NAMALWA (cell line): ENCODE measurements around the gene ADAM15.

Experiments used
- DNase-seq: peaks from one replicate; pipeline ENCODE4 v3.0.0-alpha.2; 2015; ENCODE audit warnings: low spot score

Gene ADAM15

GRCh38 chr1:155086128-155086741 is 35.1 kb downstream of the ADAM15 start:
- peak; percentile 90 for DNase-seq

GRCh38 chr1:155086856-155087535 is 35.9 kb downstream of the ADAM15 start:
- peak; percentile 32 for DNase-seq

GRCh38 chr1:155091071-155092051 is 40.2 kb downstream of the ADAM15 start:
- DNase-seq, result peak; percentile 92

- no peak for DNase-seq
Observed at GRCh38 chr1:155092131-155092530, 41.0 kb downstream of the ADAM15 start.

DNA sequence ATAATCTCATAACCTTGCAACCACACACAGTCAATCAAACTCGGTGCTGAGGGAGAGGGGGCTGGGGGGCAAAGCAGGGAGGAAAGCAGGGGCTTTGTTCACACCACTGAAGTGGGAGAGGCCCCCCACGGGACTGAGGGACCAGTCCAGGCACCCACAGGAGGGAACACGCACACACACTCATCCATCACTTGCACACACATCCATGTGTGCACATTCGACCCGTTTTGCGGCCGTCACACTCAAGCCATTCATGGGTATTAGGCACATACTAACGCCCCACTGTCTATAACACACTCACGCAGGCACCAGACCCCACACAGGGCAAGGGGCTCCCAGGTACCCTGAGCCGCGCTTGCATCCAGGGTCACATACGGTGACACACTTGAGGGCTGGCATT is 41.5 kb downstream of the ADAM15 start:
- no peak for DNase-seq

GRCh38 chr1:155093911-155094621 is 43.0 kb downstream of the ADAM15 start:
- DNase-seq, result peak; percentile 74

DNA sequence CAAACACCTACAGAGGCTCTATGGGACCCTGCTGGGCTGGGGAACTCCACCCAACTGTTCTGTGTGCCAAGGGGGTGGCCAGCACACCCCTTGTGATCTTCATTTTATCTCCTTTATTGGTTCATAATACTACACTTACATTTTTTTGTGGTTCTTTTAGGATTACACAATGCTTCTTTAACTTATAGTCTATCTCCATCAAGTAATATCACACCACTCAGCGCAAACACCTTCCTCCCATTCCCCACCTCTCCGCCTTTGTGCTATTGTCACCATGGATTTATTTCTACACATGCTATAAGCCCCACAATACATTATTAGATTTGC is 43.5 kb downstream of the ADAM15 start:
- DNase-seq, result no peak

- no peak for DNase-seq
Observed at GRCh38 chr1:155099331-155099730, 48.2 kb downstream of the ADAM15 start.

DNA sequence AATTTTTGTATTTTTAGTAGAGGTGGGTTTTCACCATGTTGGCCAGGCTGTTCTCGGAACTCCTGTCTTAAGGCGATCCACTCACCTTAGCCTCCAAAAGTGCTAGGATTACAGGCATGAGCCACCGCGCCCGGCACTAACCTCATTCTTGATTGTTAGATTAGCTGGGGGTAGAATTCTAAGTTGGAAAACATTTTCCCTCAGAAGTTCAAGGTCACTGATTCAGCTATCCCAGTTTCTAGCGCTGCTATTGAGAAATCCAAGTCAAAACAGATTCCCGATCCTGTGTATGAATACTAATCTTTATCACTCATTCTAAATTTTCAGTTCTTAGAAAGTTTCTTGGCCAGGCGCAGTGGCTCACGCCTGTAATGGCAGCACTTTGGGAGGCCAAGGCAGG is 52.2 kb downstream of the ADAM15 start:
- DNase-seq, result no peak

DNA sequence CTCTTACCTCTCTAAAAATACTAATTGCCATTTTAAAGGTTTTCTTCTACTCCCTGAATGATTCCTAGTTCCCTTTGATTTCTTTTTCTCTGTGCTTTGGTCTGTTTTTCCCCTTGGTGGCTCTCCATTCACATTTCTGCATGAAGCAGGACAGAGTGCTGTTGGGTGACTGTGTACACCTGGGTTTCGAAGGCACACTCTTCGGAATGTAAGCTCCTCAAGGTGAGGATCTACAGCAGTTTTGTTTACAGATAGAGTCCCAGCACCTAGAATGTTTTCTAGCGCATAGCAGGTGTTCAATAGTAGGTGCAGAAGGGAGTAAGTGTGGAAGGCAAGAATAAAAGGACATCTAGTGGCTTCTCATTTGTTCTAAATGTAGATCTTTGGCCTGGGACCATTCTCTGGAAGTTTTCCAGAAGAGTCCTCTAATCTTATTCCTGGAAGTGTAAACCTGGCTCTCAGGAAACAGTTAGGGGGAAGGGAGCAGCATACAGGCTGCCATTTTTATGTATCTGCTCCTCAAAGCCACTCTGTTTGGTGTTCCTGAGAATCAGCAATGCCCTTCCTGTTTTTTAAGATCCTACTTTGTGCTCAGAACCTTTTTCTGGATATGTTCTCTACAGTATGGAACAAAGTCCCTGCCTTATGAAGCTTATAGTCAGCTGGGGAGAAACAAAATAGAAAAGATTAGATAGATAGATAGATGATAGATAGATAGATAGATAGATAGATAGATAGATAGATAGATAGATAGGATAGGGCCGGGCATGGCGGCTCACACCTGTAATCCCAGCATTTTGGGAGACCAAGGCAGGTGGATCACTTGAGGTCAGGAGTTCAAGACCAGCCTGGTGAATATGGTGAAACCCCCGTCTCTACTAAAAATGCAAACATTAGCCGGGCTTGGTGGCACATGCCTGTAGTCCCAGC is 53.8 kb downstream of the ADAM15 start:
- no peak for DNase-seq

- DNase-seq, result no peak
Observed at GRCh38 chr1:155105604-155106011, 54.5 kb downstream of the ADAM15 start.

GRCh38 chr1:155106862-155107261 is 55.7 kb downstream of the ADAM15 start:
- DNase-seq, result no peak

- DNase-seq, result no peak
Observed at GRCh38 chr1:155107309-155108264, 56.5 kb downstream of the ADAM15 start.

DNA sequence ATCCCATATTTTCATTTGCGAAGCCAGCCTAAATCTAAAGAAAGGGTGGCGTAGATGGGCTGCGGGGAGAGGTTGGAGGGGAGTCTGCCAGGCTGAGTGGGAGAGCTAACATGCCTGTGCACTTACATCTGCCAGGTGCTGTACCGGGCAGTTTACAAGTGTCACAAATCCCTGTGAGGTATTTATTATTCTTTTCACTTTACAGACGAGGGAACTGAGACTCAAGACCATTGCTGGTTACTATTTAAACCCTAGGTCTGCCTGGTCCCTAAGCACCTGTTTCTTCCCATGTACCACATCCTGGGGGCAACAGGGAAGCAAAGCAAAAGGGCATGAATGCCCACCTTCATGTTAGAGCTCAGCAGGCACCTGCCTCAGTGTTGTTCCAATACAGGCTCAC is 57.2 kb downstream of the ADAM15 start:
- no peak for DNase-seq

DNA sequence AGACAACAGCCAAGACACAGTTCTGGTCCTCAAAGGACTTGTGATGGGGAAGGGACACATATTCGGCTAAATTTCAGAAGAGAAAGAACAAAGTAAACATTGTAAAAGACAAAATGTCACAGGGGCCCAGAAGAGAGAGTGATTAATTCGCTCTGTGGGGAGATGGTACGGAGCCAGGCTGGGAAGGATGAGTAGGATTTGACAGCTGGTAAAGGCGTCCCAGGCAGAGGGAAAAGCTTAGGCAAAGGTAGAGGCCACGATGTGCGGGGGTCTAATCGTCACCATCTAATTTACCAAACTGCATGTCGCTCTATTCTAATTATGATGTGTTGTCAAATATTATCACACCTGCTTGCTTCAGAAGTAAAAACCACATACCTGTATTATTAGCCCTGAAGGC is 59.3 kb downstream of the ADAM15 start:
- no peak for DNase-seq

GRCh38 chr1:155110826-155111225 is 59.7 kb downstream of the ADAM15 start:
- DNase-seq, result no peak
